ENCODE results near the gene ABCC6. TPM values are rescaled to one million over a fixed set of nuclear protein-coding genes. Genes with fewer than 3 reads are reported as not detected.
A peak's percentile ranks its signal among the peaks of the same experiment; 100 is the strongest.

Gene ABCC6
- total RNA-seq, 1 experiment from 2014 or later = 2.9 TPM

DNA sequence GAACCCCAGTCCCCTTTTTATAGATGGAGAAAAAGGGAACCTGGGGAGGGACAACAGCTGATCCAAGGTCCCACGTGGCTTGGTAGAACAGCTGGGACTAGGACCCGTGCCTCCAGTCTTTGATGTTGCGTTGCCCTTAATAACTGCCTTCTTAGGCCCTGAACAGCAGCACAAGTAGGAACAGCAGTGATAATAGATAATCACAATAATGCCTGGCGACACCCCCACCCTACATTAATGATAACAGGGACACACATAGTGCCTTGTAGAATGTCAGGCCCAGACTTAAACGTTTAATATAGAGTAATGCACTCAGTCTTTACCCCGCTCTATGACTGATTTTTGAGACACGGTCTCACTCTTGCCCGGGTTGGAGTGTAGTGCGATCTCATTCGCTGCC, 96.4 kb downstream of the ABCC6 start:
- in situ Hi-C loops (cut with HindIII; ENCODE audit: low pct_unique_long_range_greater_than_20kb, low sequenced_read_pairs) = loop anchor here (10.0 kb wide), 1 partner anchor 92 kb away; no protein-coding TSS in a partner anchor
- intact Hi-C loops (cut with micrococcal nuclease; ENCODE audit: unreplicated experiment) = loop anchor here (2.0 kb wide), 1 partner anchor 362 kb away; no protein-coding TSS in a partner anchor

DNA sequence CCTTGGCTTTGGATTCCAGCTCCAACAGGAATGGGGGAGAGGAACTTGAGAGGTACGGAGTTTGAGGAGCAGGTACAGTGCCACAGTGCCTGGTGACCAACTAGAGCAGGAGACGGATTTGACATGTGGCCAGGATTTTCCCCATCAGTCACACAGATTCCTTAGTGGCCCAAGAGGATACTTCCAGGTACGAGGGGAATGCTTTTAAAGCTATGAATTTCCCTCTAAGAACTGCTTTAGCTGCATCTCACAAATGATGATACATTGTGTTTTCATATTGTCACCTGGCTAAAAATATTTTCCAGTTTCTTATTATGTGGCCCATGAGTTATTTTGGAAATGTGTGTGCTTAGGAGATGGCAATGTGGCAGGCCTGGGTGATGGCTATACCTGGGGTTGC, 98.3 kb downstream of the ABCC6 start:
- ATAC-seq (no peak), DNase-seq (ENCODE audit: low read depth, low spot score) (no peak)
- ChIA-PET CTCF (no interaction called here), POLR2A (interaction anchor here (0.6 kb wide), 2 partner anchors 82 to 195 kb away, joined by 3 to 12 read pairs; no protein-coding TSS in a partner anchor)
- no peaks in the 10 kb centered on the region for H3K4me1 ChIP-seq (ENCODE audit: control insufficient read depth, insufficient read depth, low read length)
- intact Hi-C loops (cut with micrococcal nuclease; ENCODE audit: unreplicated experiment) = no loop called here
- no peak overlapping the region for H3K4me3 ChIP-seq (ENCODE audit: low read depth in 2 of 2, low read length in 2 of 2)
- H3K36me3 ChIP-seq (ENCODE audit: control insufficient read depth, insufficient read depth, low read length) = peaks cover 17% of the 10 kb centered on the region
- TF ChIP-seq TCF7L2 (IDR thresholded peaks at IDR 0.05; ENCODE audit: low read depth, low read length) (no peak), SIN3A (IDR thresholded peaks at IDR 0.05; ENCODE audit: borderline replicate concordance, insufficient read depth, low read depth, low read length) (no peak), POLR2AphosphoS5 (IDR thresholded peaks at IDR 0.05; ENCODE audit: low read depth, low read length) (no peak)
- TF ChIP-seq, protein P1, sequence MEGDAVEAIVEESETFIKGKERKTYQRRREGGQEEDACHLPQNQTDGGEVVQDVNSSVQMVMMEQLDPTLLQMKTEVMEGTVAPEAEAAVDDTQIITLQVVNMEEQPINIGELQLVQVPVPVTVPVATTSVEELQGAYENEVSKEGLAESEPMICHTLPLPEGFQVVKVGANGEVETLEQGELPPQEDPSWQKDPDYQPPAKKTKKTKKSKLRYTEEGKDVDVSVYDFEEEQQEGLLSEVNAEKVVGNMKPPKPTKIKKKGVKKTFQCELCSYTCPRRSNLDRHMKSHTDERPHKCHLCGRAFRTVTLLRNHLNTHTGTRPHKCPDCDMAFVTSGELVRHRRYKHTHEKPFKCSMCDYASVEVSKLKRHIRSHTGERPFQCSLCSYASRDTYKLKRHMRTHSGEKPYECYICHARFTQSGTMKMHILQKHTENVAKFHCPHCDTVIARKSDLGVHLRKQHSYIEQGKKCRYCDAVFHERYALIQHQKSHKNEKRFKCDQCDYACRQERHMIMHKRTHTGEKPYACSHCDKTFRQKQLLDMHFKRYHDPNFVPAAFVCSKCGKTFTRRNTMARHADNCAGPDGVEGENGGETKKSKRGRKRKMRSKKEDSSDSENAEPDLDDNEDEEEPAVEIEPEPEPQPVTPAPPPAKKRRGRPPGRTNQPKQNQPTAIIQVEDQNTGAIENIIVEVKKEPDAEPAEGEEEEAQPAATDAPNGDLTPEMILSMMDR (IDR thresholded peaks at IDR 0.05) = no peak
- TF ChIP-seq, protein P2, sequence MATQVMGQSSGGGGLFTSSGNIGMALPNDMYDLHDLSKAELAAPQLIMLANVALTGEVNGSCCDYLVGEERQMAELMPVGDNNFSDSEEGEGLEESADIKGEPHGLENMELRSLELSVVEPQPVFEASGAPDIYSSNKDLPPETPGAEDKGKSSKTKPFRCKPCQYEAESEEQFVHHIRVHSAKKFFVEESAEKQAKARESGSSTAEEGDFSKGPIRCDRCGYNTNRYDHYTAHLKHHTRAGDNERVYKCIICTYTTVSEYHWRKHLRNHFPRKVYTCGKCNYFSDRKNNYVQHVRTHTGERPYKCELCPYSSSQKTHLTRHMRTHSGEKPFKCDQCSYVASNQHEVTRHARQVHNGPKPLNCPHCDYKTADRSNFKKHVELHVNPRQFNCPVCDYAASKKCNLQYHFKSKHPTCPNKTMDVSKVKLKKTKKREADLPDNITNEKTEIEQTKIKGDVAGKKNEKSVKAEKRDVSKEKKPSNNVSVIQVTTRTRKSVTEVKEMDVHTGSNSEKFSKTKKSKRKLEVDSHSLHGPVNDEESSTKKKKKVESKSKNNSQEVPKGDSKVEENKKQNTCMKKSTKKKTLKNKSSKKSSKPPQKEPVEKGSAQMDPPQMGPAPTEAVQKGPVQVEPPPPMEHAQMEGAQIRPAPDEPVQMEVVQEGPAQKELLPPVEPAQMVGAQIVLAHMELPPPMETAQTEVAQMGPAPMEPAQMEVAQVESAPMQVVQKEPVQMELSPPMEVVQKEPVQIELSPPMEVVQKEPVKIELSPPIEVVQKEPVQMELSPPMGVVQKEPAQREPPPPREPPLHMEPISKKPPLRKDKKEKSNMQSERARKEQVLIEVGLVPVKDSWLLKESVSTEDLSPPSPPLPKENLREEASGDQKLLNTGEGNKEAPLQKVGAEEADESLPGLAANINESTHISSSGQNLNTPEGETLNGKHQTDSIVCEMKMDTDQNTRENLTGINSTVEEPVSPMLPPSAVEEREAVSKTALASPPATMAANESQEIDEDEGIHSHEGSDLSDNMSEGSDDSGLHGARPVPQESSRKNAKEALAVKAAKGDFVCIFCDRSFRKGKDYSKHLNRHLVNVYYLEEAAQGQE (IDR thresholded peaks at IDR 0.05; ENCODE audit: insufficient read depth in 1 of 2, low read depth in 2 of 2, low read length in 1 of 2) = no peak
- H3K27ac ChIP-seq (ENCODE audit: low read length) = no peak overlapping the region
- BruUV-seq (replicated peaks) = no TSS peak
- H3K27me3 ChIP-seq (ENCODE audit: control insufficient read depth, insufficient read depth, low read length) = no peaks in the 10 kb centered on the region
- in situ Hi-C loops (cut with HindIII; ENCODE audit: low pct_unique_long_range_greater_than_20kb, low sequenced_read_pairs) = loop anchor here (10.0 kb wide), 1 partner anchor 90 kb away; no protein-coding TSS in a partner anchor
- H3K9me3 ChIP-seq (ENCODE audit: control insufficient read depth, insufficient read depth, low read depth, low read length) = no peaks in the 10 kb centered on the region

More for the DNA sequence above, 96.4 kb downstream of the ABCC6 start:
- CTCF ChIA-PET = no interaction called here
- BruUV-seq (replicated peaks) = TSS peak; percentile 39
- H3K27me3 ChIP-seq (ENCODE audit: control insufficient read depth, insufficient read depth, low read length) = no peaks in the 10 kb centered on the region
- peaks cover 31% of the 10 kb centered on the region for H3K36me3 ChIP-seq (ENCODE audit: control insufficient read depth, insufficient read depth, low read length)
- ATAC-seq (peak; percentile 16; the same call in 1 of the 2 replicates), DNase-seq (ENCODE audit: low read depth, low spot score) (no peak)
- POLR2A ChIA-PET = no interaction called here
- no peak overlapping the region for H3K27ac ChIP-seq (ENCODE audit: low read length)
- no peaks in the 10 kb centered on the region for H3K9me3 ChIP-seq (ENCODE audit: control insufficient read depth, insufficient read depth, low read depth, low read length)
- no peak; the same call in 1 of the 2 replicates for TF ChIP-seq TCF7L2 (IDR thresholded peaks at IDR 0.05; ENCODE audit: low read depth, low read length)
- no peak for TF ChIP-seq POLR2AphosphoS5 (IDR thresholded peaks at IDR 0.05; ENCODE audit: low read depth, low read length)
- TF ChIP-seq, protein P1 (IDR thresholded peaks at IDR 0.05) = no peak
- no peak overlapping the region for H3K4me3 ChIP-seq (ENCODE audit: low read depth in 2 of 2, low read length in 2 of 2)
- no peaks in the 10 kb centered on the region for H3K4me1 ChIP-seq (ENCODE audit: control insufficient read depth, insufficient read depth, low read length)
